ENCODE measurements around the gene GPR142.

The GPR142 gene, protein sequence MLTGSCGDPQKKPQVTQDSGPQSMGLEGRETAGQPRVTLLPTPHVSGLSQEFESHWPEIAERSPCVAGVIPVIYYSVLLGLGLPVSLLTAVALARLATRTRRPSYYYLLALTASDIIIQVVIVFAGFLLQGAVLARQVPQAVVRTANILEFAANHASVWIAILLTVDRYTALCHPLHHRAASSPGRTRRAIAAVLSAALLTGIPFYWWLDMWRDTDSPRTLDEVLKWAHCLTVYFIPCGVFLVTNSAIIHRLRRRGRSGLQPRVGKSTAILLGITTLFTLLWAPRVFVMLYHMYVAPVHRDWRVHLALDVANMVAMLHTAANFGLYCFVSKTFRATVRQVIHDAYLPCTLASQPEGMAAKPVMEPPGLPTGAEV

DNA sequence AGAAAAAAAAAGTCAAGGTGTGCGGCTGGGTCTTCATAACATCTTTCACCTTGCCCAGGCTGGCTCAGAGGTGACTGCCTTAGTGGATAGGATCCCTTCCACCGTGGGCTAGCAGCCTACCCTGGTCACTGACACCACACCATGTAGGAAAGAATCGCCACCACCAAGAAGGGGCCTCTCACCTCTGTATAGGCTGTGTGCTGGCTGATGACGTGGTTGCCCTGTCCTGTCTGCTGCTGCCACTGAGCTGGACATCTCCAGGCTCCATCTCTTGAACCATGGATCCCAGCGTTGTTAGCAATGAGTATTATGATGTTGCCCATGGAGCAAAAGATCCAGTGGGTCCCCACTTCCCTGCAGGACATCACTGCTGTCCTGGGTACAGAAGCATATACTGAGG lies at the start of gene GPR142:
Gene GPR142, plus strand, starts transcription at position 301 of the 400 bp plus-strand sequence. CDS start 2,035 bp downstream, outside the sequence.
- Histone ChIP-seq H3K36me3 (no peaks in the 10 kb centered on the region), H3K27me3 (peaks cover 50% of the 10 kb centered on the region), H3K4me3 (ENCODE audit: low read depth in 1 of 2, low read length in 1 of 2) (no peak within 1 kb of the TSS), H3K27ac (no peak within 1 kb of the TSS), H3K9me3 (no peaks in the 10 kb centered on the region), H3K4me1 (ENCODE audit: control insufficient read depth in 1 of 2, insufficient read depth in 1 of 2, low read depth in 1 of 2, low read length in 1 of 2) (peaks cover 10 to 13% of the 10 kb centered on the region in 2 experiments)
- TF ChIP-seq, protein P1, sequence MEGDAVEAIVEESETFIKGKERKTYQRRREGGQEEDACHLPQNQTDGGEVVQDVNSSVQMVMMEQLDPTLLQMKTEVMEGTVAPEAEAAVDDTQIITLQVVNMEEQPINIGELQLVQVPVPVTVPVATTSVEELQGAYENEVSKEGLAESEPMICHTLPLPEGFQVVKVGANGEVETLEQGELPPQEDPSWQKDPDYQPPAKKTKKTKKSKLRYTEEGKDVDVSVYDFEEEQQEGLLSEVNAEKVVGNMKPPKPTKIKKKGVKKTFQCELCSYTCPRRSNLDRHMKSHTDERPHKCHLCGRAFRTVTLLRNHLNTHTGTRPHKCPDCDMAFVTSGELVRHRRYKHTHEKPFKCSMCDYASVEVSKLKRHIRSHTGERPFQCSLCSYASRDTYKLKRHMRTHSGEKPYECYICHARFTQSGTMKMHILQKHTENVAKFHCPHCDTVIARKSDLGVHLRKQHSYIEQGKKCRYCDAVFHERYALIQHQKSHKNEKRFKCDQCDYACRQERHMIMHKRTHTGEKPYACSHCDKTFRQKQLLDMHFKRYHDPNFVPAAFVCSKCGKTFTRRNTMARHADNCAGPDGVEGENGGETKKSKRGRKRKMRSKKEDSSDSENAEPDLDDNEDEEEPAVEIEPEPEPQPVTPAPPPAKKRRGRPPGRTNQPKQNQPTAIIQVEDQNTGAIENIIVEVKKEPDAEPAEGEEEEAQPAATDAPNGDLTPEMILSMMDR (IDR thresholded peaks at IDR 0.05) = no peak

DNA sequence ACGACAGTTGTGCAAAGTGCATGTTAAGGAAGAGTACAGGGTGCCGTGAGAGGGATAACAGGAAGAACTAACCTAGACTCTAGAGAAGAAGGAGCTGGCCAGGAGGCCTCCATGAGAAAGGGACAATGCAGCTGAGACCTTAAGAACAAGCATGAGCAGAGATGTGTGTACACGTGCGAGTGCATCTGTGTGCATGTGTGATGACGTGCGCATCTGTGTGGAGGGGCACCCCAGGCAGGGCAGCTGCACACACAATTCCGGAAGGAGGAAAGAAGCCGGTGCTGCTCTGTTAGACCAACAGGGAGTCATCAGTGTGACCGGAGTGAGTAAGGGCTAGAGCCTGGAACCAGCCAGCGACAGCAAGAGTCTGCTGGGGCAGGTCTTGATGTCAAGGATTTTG lies 48.9 kb upstream of the GPR142 start:
- H3K4me3 ChIP-seq (ENCODE audit: low read depth in 1 of 2, low read length in 1 of 2) = no peak overlapping the region
- H3K4me1 ChIP-seq (ENCODE audit: control insufficient read depth in 1 of 2, insufficient read depth in 1 of 2, low read depth in 1 of 2, low read length in 1 of 2) = no peaks in the 10 kb centered on the region
- no peaks in the 10 kb centered on the region for H3K9me3 ChIP-seq
- H3K27me3 ChIP-seq = peaks cover 19% of the 10 kb centered on the region
- TF ChIP-seq, protein P1 (IDR thresholded peaks at IDR 0.05) = no peak
- no peaks in the 10 kb centered on the region for H3K36me3 ChIP-seq
- no peak overlapping the region for H3K27ac ChIP-seq

DNA sequence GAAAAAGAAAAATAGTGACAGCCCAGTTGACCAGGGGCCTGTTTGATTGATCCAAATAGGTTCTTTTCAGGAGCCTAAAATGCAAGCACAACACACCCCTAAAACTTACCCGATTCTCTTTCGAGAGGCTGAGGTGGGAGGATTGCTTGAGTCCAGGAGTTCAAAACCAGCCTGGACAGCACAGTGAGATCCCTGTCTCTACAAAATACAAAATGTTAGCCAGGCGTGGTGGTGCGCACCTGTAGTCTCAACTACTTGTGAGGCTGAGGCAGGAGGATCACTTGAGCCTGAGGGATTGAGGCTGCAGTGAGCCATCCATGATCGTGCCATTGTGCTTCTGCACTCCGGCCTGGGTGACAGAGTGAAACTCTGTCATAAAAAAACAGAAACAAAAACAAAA lies 42.8 kb upstream of the GPR142 start:
- H3K36me3 ChIP-seq = no peaks in the 10 kb centered on the region
- H3K4me3 ChIP-seq (ENCODE audit: low read depth in 1 of 2, low read length in 1 of 2) = no peak overlapping the region
- no peaks in the 10 kb centered on the region for H3K4me1 ChIP-seq (ENCODE audit: control insufficient read depth in 1 of 2, insufficient read depth in 1 of 2, low read depth in 1 of 2, low read length in 1 of 2)
- H3K27ac ChIP-seq = no peak overlapping the region
- H3K27me3 ChIP-seq = peaks cover 79% of the 10 kb centered on the region
- TF ChIP-seq, protein P1 (IDR thresholded peaks at IDR 0.05) = no peak
- H3K9me3 ChIP-seq = no peaks in the 10 kb centered on the region

- H3K36me3 ChIP-seq = no peaks in the 10 kb centered on the region
- H3K4me3 ChIP-seq (ENCODE audit: low read depth in 1 of 2, low read length in 1 of 2) = no peak overlapping the region
- H3K4me1 ChIP-seq (ENCODE audit: control insufficient read depth in 1 of 2, insufficient read depth in 1 of 2, low read depth in 1 of 2, low read length in 1 of 2) = no peaks in the 10 kb centered on the region
- H3K27me3 ChIP-seq = peaks cover 87% of the 10 kb centered on the region
- TF ChIP-seq, protein P1 (IDR thresholded peaks at IDR 0.05) = no peak
- no peak overlapping the region for H3K27ac ChIP-seq
- no peaks in the 10 kb centered on the region for H3K9me3 ChIP-seq
Observed at GRCh38 chr17:74325376-74325742, 41.9 kb upstream of the GPR142 start.

- Histone ChIP-seq H3K36me3 (no peaks in the 10 kb centered on the region), H3K4me1 (ENCODE audit: control insufficient read depth in 1 of 2, insufficient read depth in 1 of 2, low read depth in 1 of 2, low read length in 1 of 2) (no peaks in the 10 kb centered on the region), H3K27ac (no peak within 1 kb of the TSS), H3K4me3 (ENCODE audit: low read depth in 1 of 2, low read length in 1 of 2) (no peak within 1 kb of the TSS), H3K9me3 (no peaks in the 10 kb centered on the region), H3K27me3 (peaks cover 90% of the 10 kb centered on the region)
- TF ChIP-seq, protein P1 (IDR thresholded peaks at IDR 0.05) = no peak
Observed at GRCh38 chr17:74325743-74326379, 41.4 kb upstream of the GPR142 start, which contains the start of gene KIF19. Gene KIF19 (plus strand): TSS chr17:74326226. CDS start chr17:74326350, 124 bp downstream.
